BJ (cell line): ENCODE results near the gene FAM174B. TPM values are rescaled to one million over a fixed set of nuclear protein-coding genes. Genes with fewer than 3 reads are reported as not detected.

Source experiments
- CTCF ChIA-PET: fragments of 350-600 bp; formaldehyde crosslinking; extraction: SDS; loops from one replicate; lab custom pipeline; 2021; ENCODE audit warnings: antibody characterized with exemption, inconsistent platforms; lab: Yijun Ruan, JAX
- POLR2A ChIA-PET: fragments of 300-600 bp; sonication (Branson Sonifier 250); formaldehyde crosslinking; extraction: SDS; loops from one replicate; lab custom pipeline; 2021; ENCODE audit warnings: antibody characterized with exemption; lab: Charles Lee
- DNase-seq: peaks from one replicate; pipeline ENCODE4 v3.0.0-alpha.2; 2011; ENCODE audit warnings: low read depth
- H3K27me3 ChIP-seq: 2 replicates; pipeline ENCODE4 v1.6.0; 2011; ENCODE audit warnings: low read length; ENCODE audit not compliant: control insufficient read depth, insufficient read depth
- H3K36me3 ChIP-seq: 2 replicates; pipeline ENCODE4 v1.5.1; 2011; ENCODE audit warnings: low read length; ENCODE audit not compliant: control insufficient read depth, insufficient read depth
- H3K4me3 ChIP-seq: 2 replicates; pipeline ENCODE4 v1.5.1; 2011; ENCODE audit warnings: low read depth, mild to moderate bottlenecking, control low read depth, low read length
- polyA plus RNA-seq: library from polyadenylated mRNA; depleted of rRNA; stranded (reverse); fragments of >200 nt; gene quantifications from 2 replicates; pipeline ENCODE4 v1.2.3, GENCODE V29; 2011
- TF ChIP-seq, protein P1 (sequence below): IDR thresholded peaks from 2 replicates; pipeline ENCODE4 v1.5.1; 2011; ENCODE audit warnings: low read depth, mild to moderate bottlenecking, control low read depth, inconsistent platforms, low read length, moderate library complexity; ENCODE audit not compliant: insufficient read depth

Gene FAM174B
- polyA plus RNA-seq, 1 experiment: 5.1 TPM

DNA sequence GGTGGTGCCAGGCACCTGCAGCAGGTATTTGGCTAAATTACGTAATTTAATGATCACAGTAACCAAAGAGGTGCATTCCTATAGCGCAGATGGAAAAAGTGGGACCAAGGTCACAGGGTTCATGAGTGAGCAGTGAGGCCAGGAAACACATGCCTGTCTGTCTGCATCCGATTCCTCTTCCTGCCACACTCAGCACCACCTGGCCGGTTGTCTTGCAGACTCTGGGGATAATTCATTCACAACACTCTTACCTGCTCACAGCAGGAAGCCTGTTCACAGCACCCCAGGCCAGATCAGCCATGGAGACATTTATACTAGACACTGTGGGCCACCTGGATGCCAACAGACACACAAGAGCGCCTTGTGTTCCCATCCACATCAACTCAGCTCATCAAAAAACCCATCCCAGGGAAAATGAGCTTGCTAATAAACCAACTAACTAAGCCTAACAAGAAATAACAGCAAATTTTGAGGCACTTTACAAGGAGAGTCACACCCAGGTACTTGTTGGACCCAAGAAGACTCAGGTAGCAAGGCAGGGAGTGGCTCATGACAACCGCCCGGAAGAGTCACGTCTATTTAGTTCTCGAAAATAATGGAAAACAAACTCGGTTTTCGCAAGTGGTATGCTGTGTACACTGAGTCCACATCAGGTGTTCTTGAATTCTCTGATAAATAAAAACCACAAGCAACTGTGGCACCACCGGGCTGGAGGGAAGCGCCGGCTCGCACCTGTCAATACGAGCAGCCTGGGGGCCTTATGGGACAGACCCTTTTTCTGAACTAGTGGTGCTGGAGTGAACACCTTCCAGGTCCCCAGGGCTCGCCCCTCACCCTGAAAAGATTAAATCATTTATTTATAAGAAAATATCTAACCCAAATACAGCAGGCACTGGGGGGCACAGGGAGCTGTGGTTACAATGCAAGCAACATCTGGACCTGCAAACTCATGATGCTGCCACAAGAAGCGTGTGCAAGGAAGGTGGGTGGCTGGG is 40.5 kb downstream of the FAM174B start:
- TF ChIP-seq, protein P1, sequence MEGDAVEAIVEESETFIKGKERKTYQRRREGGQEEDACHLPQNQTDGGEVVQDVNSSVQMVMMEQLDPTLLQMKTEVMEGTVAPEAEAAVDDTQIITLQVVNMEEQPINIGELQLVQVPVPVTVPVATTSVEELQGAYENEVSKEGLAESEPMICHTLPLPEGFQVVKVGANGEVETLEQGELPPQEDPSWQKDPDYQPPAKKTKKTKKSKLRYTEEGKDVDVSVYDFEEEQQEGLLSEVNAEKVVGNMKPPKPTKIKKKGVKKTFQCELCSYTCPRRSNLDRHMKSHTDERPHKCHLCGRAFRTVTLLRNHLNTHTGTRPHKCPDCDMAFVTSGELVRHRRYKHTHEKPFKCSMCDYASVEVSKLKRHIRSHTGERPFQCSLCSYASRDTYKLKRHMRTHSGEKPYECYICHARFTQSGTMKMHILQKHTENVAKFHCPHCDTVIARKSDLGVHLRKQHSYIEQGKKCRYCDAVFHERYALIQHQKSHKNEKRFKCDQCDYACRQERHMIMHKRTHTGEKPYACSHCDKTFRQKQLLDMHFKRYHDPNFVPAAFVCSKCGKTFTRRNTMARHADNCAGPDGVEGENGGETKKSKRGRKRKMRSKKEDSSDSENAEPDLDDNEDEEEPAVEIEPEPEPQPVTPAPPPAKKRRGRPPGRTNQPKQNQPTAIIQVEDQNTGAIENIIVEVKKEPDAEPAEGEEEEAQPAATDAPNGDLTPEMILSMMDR: no peak
- ChIA-PET POLR2A (no interaction called here), CTCF (no interaction called here)

DNA sequence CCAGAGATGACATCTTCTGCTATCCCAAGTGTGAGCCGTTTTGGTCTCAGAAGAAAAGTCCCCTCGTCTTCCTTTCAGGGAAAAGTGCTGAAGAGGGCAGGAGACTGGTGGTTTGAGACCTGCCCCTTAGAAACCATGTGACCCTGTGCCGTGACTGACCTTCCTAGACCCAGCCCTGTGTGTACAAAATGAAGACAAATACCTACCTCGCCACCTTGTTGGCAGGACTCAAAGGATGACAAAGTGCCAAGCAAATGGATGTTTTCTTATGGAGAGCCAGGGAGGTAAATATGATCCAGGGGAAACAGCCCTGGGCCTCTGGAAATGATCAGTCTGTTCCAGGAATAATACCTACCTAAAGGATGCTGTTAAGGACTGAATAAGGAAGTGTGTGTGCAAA is 41.3 kb downstream of the FAM174B start:
- ChIA-PET CTCF (no interaction called here), POLR2A (no interaction called here)
- no peak overlapping the region for H3K4me3 ChIP-seq
- DNase-seq: no peak
- TF ChIP-seq, protein P1: no peak
- H3K36me3 ChIP-seq: 0 out of 2 replicates have a peak, but pooled peaks cover 2% of the 10 kb centered on the region
- H3K27me3 ChIP-seq: no peaks in the 10 kb centered on the region

More for the DNA sequence above, 40.5 kb downstream of the FAM174B start:
- Histone ChIP-seq H3K36me3 (0 out of 2 replicates have a peak, but pooled peaks cover 2% of the 10 kb centered on the region), H3K27me3 (no peaks in the 10 kb centered on the region), H3K4me3 (no peak overlapping the region)
- no peak for DNase-seq

DNA sequence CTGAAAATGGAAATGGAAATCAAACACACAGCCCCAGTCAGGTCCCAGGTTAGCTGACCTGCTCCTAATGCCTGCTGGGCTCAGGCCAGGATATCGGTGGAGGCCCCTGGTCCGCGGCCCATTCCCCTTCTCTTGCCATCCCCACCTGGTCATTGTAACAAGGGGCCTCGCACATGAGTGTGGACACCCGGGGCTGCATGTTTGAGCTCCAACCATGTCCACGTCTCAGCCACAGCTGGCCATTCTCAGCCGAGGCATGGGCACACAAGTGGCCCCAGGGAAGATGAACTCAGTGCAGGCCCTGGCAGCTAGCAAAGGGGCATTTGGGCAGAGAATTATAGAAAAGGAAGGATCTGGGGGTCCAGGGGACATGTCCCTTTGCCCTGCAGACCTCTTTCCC is 41.7 kb downstream of the FAM174B start:
- ChIA-PET CTCF (no interaction called here), POLR2A (no interaction called here)
- Histone ChIP-seq H3K27me3 (no peaks in the 10 kb centered on the region), H3K36me3 (0 out of 2 replicates have a peak, but pooled peaks cover 2% of the 10 kb centered on the region), H3K4me3 (no peak overlapping the region)
- no peak for DNase-seq
- TF ChIP-seq, protein P1: no peak

DNA sequence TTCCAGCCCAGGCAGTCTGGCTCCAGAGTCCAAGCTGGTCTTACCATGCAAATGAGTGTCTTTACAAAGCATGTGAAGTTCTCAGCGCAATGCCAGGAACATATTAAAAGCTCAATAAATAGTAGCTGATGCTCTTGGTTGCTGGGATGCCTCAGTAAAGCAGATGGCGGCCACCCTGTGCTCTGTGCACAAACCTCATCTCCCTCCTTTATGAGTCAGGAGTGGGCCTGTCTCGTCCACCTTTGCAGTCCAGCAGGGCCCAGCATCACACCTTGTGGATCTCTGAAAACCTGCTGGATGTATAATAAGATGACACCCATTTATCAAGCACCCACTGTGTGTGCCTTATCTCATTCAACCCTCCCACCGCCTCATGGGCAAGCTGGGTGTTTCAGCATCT is 42.7 kb downstream of the FAM174B start:
- CTCF ChIA-PET: interaction anchor here (1.4 kb wide), 2 partner anchors 91 to 102 kb away, joined by 5 to 9 read pairs; no protein-coding TSS in a partner anchor
- TF ChIP-seq, protein P1: no peak
- H3K27me3 ChIP-seq: no peaks in the 10 kb centered on the region
- no peaks in the 10 kb centered on the region for H3K36me3 ChIP-seq
- H3K4me3 ChIP-seq: no peak overlapping the region
- POLR2A ChIA-PET: no interaction called here
- no peak for DNase-seq

DNA sequence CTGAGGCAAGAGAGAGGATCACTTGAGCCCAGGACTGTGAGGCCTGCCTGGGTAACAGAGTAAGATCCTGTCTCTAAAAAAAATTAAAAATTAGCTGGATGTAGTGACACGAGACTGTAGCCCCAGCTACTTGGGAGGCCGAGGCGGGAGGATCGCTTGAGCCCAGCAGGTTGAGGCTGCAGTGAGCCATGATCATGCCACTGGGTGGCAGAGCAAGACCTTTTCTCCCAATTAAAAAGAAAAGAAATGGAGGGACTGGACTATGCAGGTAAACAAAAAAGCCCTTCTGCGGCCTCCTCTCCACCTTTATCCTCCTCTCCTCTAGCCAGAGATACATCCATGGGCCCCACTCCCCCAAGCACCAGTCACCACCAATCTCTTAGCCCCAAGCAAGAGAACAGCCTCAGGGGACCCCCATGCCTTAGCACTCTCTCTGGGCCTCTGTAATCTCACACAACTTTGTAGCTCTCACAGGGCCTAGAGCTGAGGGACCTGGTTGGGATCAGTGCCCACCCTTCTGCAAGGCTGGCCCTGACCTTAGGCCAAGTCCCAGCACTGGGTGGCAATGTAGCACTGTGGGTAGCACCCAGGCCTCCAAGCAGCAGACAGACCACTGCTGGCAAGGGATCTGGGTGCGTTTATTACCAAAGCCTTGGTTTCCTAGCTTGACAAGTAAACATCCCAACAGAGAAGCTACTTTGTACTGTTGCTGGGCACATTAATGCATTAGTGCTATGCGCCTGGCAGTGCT is 43.4 kb downstream of the FAM174B start:
- Histone ChIP-seq H3K4me3 (no peak overlapping the region), H3K36me3 (no peaks in the 10 kb centered on the region), H3K27me3 (no peaks in the 10 kb centered on the region)
- DNase-seq: no peak
- ChIA-PET POLR2A (no interaction called here), CTCF (interaction anchor here (0.8 to 1.4 kb wide), 4 partner anchors 90 to 576 kb away, joined by 3 to 9 read pairs (median 4); no protein-coding TSS in a partner anchor)
- TF ChIP-seq, protein P1: no peak
